GM08714 (cell line): Measurements from ENCODE around the gene SYAP1.
"Not testable (repeated sequence)": the region's sequence is repeated elsewhere in the genome, so short reads cannot be mapped to it uniquely, and the experiment has no call there.

ENCODE experiments used
- H3K4me3 ChIP-seq: fragments of 200-500 bp; sonication (Bioruptor generic); 2 replicates; pipeline ENCODE4 v1.5.1; 2014; ENCODE audit warnings: mild to moderate bottlenecking, low read length, inconsistent platforms
- ZNF274 ChIP-seq: IDR thresholded peaks from 2 replicates; pipeline ENCODE4 v1.6.1; 2012; ENCODE audit warnings: mild to moderate bottlenecking, low read depth, low read length

SYAP1 gene

DNA sequence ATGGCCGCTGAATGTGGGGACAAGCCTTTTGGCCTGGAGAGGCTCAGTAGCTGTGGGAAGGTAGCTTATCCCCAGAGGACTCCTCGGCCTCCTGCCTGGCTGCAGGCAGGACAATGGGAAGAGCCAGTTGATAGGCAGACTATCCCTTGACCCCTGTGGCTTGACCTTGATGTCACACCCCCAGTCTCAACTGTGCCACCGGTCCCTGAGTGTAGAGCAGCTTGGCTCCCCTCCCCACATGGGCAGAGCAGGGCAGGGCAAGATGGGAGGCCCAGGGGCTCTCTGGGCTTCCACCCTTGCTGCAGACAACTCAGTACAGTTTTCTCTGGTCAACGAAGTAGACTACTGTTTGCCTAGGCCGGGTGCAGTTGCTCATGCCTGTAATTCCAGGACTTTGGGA is 25.7 kb downstream of the SYAP1 start:
- H3K4me3 ChIP-seq, result no peak overlapping the region
- no peak for TF ChIP-seq ZNF274

DNA sequence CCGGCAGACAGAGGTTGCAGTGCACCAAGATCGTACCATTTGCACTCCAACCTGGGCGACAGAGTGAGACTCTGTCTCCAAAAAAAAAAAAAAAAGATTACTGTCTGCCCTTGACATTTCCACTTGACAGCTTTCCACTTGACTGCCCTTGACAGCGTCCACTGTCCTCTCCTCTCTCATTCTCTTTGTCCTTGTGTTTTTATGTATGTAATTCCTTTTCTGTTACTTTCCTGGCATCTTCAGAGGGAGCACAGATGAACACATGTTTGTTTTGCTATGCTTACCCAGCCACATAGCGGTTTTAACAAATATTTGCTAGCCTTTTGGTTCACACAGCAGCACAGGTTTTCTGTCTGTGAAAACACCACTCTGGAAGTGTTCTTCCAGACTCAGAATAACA is 26.2 kb downstream of the SYAP1 start:
- no peak overlapping the region for H3K4me3 ChIP-seq
- TF ChIP-seq ZNF274, result no peak

DNA sequence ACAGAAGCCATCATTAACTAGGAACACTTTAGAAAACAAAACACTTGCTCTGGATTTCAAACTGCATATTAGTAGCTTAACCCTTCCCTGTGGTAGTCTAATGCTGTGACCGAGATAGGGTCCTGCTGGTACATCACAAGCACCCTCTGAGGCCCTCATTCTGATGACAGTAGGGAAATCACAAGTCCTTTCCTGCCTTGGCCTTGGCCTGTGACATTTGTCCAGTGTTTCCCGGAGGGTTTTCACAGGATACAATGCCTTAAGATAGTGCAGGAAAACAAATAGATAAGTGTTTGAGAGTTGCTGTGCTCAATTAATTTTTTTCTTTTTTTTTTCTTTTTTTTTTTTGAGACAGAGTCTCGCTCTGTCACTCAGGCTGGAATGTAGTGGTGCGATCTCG is 29.0 kb downstream of the SYAP1 start:
- no peak for TF ChIP-seq ZNF274
- no peak overlapping the region for H3K4me3 ChIP-seq

DNA sequence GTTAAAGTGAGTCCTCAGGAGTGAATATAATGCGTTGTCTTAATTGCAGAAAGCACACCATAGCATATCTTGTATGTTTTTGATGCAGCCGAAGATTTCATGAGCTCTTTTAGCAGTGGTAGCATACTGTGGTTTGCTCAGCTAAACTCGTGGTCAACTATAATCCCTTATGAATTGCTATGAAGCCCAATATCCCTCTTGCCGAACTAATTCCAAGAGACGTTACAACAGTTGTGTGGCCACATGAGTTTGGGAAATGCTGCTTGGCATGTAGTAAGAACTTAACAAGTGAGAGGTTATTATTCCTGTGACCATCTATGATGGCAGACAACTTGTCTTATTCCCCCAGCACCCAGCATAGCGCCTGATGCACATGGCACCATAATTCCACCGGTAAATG is 30.7 kb downstream of the SYAP1 start:
- H3K4me3 ChIP-seq, result no peak overlapping the region
- TF ChIP-seq ZNF274, result no peak

DNA sequence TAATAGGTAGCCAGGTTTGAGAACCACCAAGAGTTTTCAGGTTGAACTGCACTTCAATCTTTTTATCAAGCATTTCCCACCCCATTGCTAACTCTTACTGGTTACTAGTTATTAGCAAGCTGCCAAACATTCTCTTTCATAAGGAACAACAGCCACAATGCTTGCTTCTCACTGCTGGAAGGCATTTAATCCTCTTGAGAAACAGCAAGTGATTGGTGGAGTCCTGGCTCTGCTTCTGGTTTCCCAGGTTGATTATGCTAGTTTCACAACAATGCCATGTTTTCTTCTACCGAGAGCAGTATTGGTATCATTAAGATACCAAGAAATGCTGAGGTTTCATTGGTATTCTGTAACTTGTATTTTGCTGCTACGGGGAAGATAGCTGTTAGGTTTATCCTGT is 34.6 kb downstream of the SYAP1 start:
- TF ChIP-seq ZNF274, result no peak
- H3K4me3 ChIP-seq, result no peak overlapping the region

DNA sequence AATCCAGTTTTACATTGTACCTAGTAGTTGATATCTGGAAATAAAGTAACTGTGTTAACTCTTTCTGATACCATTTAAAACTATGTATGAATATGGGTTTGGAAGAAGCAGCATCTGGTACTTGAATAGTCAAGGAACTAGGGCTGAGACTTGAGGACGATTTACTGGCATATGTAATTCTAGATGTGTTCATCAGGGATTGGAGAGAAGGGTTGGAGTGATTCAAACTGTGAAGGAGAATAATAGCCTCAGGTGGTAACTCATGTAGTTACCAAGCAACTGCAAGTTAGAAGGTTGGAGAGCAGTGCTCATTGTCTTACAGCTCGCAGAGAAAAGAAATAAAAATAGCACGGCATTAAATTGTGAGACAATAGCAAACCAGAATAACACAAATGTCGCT is 37.3 kb downstream of the SYAP1 start:
- TF ChIP-seq ZNF274, result no peak
- H3K4me3 ChIP-seq, result no peak overlapping the region

DNA sequence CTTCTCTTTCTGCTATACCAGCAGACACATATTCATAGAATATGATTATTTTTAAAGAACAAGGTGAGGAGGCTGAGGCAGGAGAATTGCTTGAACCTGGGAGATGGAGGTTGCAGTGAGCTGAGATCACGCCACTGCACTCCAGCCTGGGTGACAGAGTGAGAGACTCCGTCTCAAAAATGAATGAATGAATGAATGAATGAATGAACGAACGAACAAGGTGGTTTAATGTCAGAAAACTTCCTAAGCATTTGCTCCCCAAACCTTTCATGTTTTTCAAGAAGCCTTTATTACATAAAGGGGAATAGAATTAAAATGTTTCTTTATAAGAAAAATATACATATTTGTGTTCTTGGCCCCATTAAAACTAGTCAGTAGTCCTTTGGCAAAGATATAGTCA is 42.1 kb downstream of the SYAP1 start:
- H3K4me3 ChIP-seq, result not testable (repeated sequence)

DNA sequence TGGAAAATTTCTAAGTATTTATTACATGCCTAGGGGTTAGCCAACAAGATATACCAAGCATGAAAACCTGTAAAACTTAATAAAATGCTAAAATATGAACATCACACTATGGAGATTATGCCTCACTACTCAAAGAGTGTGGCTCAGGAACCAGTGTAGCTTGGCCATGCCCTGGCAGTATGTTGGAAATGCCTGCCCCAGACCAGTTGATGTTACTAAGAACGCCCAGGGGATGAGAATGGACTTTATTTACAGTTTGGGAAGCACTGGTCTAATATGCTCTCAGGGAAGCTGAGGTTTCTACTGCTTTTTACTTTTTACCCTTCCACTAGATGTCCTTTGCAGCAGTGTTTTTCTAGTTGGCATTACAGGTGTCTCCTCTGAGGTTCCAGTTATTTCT is 43.2 kb downstream of the SYAP1 start:
- no peak for TF ChIP-seq ZNF274
- no peak overlapping the region for H3K4me3 ChIP-seq

DNA sequence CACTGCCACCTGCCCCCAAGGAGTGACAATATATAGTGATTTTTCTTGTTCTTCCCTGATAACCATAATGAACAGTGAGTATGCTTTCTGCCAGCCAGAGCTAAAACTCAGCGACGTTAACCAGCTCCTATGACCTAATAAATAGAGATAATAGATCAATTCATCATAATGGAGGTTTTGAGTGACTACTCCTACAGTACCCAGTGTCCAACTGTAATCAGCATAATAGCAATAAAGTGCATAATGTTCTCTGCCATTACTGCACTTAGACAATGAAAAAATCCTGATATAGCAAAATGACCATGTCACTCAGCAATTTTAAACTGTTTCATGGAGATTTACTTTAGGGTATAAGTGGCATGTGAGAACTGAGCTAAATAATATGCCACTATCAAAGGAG is 46.2 kb downstream of the SYAP1 start:
- no peak overlapping the region for H3K4me3 ChIP-seq
- no peak for TF ChIP-seq ZNF274

DNA sequence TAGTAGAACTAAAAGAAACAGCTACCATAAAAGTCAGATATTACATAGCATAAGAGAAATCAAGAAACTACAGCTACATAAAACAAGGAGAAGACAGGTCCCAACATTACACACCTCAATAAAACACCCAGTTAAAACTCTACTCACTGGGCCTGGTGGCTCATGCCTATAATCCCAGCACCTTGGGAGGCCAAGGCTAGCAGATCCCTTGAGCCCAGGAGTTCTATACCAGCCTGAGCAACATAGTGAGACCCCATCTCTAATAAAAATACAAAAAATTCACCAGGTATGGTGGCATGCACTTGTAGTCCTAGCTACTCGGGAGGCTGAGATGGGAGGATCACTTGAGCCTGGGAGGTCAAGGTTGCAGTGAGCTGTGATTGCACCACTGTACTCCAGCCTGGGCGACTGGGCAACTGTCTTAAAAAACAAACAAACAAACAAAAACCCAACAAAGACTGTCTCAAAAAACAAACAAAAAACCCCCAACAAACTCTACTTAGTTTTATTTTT is 51.6 kb downstream of the SYAP1 start:
- no peak for TF ChIP-seq ZNF274
- H3K4me3 ChIP-seq, result no peak overlapping the region

DNA sequence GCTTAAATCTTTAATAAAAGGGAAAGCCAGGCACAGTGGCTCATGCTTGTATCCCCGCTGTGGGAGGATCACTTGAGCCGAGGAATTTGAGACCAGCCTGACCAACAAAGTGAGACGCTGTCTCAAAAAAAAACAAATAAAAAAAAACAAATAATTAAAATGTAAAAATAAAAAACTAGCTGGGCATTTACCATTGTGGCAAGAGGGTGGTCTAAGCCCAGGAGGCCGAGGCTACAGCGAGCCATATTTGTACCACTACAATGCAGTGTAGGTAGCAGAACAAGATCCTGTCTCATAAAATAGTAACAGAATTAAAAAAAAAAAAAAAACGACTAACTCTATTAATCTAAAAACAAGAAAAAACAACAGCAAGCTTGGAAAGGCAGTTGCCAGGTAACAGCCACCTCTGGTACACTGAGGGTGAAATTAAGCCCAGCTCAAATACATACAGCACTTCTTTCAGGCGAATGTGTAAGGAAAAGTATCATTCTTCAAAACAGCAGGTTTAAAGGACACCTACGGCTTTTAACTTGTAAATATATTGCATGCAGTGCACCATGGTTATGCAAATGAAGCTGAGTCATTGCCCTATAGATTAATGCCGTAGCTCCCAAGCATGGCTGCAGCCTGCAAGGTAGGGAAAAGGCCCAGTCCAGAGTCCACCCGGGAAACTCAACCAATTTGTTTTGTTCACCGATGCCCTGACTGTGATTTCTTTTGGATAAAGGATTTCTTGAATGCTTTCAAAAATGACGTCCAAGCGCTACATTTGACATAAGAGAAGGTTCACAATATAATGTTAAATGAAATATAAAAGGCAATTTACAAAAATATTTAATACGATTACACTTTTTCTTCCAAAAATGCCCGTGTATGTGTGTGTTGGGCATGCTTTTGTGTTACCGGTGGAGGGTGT is 52.3 kb downstream of the SYAP1 start:
- TF ChIP-seq ZNF274, result no peak
- H3K4me3 ChIP-seq, result no peak overlapping the region

DNA sequence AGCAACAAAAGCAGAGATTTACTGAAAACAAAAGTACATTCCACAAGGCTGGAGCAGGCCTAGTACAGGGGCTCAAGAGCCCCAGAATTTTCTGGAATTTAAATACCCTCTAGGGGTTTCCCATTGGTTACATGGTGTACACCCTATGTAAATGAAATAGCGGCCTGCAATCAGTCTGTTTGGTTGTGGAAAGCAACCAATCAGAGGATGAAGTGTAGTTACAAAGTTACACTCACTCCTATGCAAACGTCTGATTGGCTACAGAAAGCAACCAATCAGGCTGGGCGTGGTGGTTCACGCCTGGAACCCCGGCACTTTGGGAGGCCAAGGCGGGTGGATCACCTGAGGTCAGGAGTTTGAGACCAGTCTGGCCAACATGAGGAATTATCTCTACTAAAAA is 53.0 kb downstream of the SYAP1 start:
- TF ChIP-seq ZNF274, result no peak

DNA sequence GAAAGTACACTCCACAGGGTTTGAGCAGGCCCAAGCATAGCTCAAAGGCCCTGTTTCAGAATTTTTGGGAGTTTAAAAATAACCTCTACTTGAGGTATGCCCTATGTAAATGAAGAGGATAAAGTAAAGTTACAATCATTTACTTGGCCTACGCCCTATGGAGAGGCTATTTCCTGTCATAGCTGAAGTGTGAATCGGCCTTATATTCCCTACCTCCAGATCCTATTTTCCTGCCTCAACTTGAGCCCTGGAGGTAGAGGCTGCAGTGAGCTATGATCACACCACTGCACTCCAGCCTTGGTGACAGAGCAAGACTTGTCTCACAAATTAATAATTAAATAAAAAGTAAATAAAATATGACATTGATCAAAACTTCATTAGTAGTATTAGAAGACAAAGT is 55.3 kb downstream of the SYAP1 start:
- no peak for TF ChIP-seq ZNF274
- H3K4me3 ChIP-seq, result no peak overlapping the region

More for the DNA sequence above, 53.0 kb downstream of the SYAP1 start:
- H3K4me3 ChIP-seq, result no peak overlapping the region

DNA sequence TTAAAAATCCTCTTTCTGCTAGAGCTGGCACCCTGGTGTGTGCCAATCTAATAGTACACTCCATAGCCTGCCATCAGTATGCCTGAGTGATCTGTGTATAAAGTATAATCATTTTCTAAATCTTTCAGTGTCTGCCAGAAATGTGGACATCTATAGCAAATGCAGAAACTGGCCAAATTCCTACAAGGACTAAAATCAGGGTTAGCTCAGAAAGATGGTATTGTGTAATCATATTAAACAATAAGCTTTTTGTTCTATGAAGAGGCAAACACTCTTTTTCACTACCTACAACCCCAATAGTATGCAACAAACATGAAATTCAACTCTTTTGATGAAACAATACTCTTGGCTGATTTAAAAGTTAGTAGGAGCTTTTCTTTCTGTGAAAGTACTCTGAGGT is 59.1 kb downstream of the SYAP1 start:
- H3K4me3 ChIP-seq, result no peak overlapping the region
- TF ChIP-seq ZNF274, result no peak

DNA sequence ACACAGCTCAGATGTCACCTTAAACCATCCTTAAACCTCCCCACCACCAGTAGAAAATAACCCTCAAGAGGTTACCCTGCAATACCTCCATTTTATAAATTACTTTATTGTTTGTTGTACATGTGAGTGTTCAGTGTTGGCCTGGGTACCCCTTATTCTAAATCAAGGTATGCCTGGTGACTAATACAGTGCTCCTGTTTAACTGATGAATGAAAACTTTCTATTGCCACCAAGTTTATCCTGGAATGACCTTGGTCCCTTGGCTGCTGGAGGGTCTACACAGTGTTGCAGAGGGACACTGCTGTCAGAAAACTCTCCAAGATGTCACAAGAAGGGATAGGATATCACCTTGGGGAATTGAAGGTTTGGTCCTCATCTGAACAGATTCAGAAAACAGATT is 59.6 kb downstream of the SYAP1 start:
- no peak overlapping the region for H3K4me3 ChIP-seq
- TF ChIP-seq ZNF274, result no peak

DNA sequence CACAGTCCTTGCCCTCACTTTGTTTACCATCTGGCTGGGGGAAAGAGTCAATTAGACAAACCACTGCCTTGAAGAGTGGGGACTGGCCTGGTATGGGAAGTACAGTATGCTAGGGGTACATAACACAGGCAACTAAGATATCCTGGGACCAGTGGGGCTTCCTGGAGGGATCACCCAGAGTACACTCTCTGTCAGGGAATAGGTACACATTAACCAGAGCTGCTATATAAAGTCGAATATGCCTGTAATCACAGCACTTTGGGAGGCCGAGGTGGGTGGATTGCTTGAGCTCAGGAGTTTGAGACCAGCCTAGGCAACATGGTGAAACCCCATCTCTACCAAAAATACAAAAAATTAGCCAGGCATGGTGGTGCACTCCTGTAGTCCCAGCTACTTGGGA is 60.4 kb downstream of the SYAP1 start:
- not testable (repeated sequence) for H3K4me3 ChIP-seq
